HuH-7.5 (cell line): ENCODE measurements around the gene SLC14A1.

Experiments used
- DNase-seq: peaks from one replicate; pipeline ENCODE4 v3.0.0; 2011; ENCODE audit warnings: low spot score

Gene SLC14A1

GRCh38 chr18:45801416-45802004 is 77.5 kb downstream of the SLC14A1 start:
- no peak for DNase-seq
